IMR-90 (cell line): ENCODE data around the gene HVCN1.
"Not testable (repeated sequence)": the region's sequence is repeated elsewhere in the genome, so short reads cannot be mapped to it uniquely, and the experiment has no call there.

Experiments
- BHLHE40 ChIP-seq: fragments of 150-350 bp; IDR thresholded peaks from 2 replicates; pipeline ENCODE4 v1.6.1; 2016; ENCODE audit warnings: mild to moderate bottlenecking, low read depth, low read length
- CEBPB ChIP-seq: IDR thresholded peaks from 2 replicates; pipeline ENCODE4 v1.6.1; 2012; ENCODE audit warnings: low read depth, low read length, improper control_type of control experiment
- CHD1 ChIP-seq: IDR thresholded peaks from 2 replicates; pipeline ENCODE4 v1.6.1; 2012; ENCODE audit warnings: low read depth, low read length, improper control_type of control experiment
- CTCF ChIP-seq: conservative IDR thresholded peaks from 2 replicates; pipeline ENCODE4 v1.5.1; 2012; ENCODE audit warnings: mild to moderate bottlenecking, low read depth, low read length, improper control_type of control experiment
- ELK1 ChIP-seq: fragments of 150-350 bp; IDR thresholded peaks from 2 replicates; pipeline ENCODE4 v1.6.1; 2016; ENCODE audit warnings: low read depth, mild to moderate bottlenecking, low read length, moderate library complexity, borderline replicate concordance
- FOS ChIP-seq: fragments of 150-350 bp; IDR thresholded peaks from 2 replicates; pipeline ENCODE4 v1.6.1; 2016; ENCODE audit warnings: low read depth, low read length
- MAFK ChIP-seq: IDR thresholded peaks from 2 replicates; pipeline ENCODE4 v1.6.1; 2012; ENCODE audit warnings: low read depth, low read length, improper control_type of control experiment
- MXI1 ChIP-seq: IDR thresholded peaks from 2 replicates; pipeline ENCODE4 v1.6.1; 2012; ENCODE audit warnings: low read depth, mild to moderate bottlenecking, low read length, moderate library complexity, borderline replicate concordance
- POLR2A ChIP-seq: IDR thresholded peaks from 2 replicates; pipeline ENCODE4 v1.6.1; 2012; ENCODE audit warnings: mild to moderate bottlenecking, low read depth, low read length
- RAD21 ChIP-seq: IDR thresholded peaks from 2 replicates; pipeline ENCODE4 v1.6.1; 2012; ENCODE audit warnings: low read length, improper control_type of control experiment
- RCOR1 ChIP-seq: IDR thresholded peaks from 2 replicates; pipeline ENCODE4 v1.6.1; 2012; ENCODE audit warnings: mild to moderate bottlenecking, low read length, improper control_type of control experiment; ENCODE audit not compliant: insufficient replicate concordance
- RFX5 ChIP-seq: IDR thresholded peaks from 2 replicates; pipeline ENCODE4 v1.8.0; 2012; ENCODE audit warnings: low read depth, mild to moderate bottlenecking, low read length, moderate library complexity
- SMC3 ChIP-seq: fragments of 150-350 bp; IDR thresholded peaks from 2 replicates; pipeline ENCODE4 v1.6.1; 2016; ENCODE audit warnings: low read depth, mild to moderate bottlenecking, antibody characterized with exemption, low read length, moderate library complexity
- USF2 ChIP-seq: fragments of 150-350 bp; IDR thresholded peaks from 2 replicates; pipeline ENCODE4 v1.6.1; 2017; ENCODE audit warnings: mild to moderate bottlenecking, antibody characterized with exemption, low read length, low read depth

GRCh38 chr12:110722892-110723291 lies 34.0 kb upstream of the HVCN1 start:
- not testable (repeated sequence) for TF ChIP-seq RFX5, POLR2A, CTCF, CEBPB, MAFK, MXI1, FOS, RAD21, SMC3, USF2, ELK1, CHD1, RCOR1, BHLHE40
